NCI-H1092 treated with DMSO at 0.1 percent for 48 hours (cell line): ENCODE measurements around the gene HSD3B1.

Experiments
- DNase-seq: peaks from one replicate; lab custom pipeline; 2025; lab: John Stamatoyannopoulos, UW

The HSD3B1 gene

GRCh38 chr1:119506941-119507340 lies at the start of gene HSD3B1:
HSD3B1 (plus strand) TSS chr1:119507210; CDS start chr1:119507477, 267 bp downstream.
- no peak for DNase-seq

GRCh38 chr1:119462964-119463363 lies 44.0 kb upstream of the HSD3B1 start:
- DNase-seq, result no peak

- no peak for DNase-seq
Observed at GRCh38 chr1:119463569-119463968, 43.4 kb upstream of the HSD3B1 start.

DNA sequence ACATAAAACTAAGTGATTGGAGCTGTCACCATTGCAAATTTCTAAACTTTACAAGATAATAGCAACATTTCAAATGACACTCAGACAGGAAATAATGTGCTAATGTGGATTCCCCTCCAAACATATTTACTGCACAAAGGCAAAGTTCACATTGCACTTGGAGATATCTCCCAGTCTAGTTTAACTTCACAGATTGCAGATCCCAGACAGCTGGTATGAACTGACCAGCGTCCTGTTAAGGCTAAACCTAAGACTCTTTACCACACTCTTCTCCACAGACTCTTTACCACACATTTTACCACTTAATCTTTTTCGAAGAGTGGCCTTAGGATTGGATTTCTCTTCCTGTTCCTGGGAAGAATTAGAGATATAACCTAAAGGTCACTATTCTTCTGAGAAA lies 40.6 kb upstream of the HSD3B1 start:
- no peak for DNase-seq

GRCh38 chr1:119467219-119467618 lies 39.8 kb upstream of the HSD3B1 start:
- DNase-seq, result no peak

- DNase-seq, result peak; percentile 4
Observed at GRCh38 chr1:119467857-119468668, 38.9 kb upstream of the HSD3B1 start.

GRCh38 chr1:119469741-119470140 lies 37.3 kb upstream of the HSD3B1 start:
- DNase-seq, result no peak

- no peak for DNase-seq
Observed at GRCh38 chr1:119470377-119470776, 36.6 kb upstream of the HSD3B1 start.

- no peak for DNase-seq
Observed at GRCh38 chr1:119470958-119471357, 36.1 kb upstream of the HSD3B1 start.

DNA sequence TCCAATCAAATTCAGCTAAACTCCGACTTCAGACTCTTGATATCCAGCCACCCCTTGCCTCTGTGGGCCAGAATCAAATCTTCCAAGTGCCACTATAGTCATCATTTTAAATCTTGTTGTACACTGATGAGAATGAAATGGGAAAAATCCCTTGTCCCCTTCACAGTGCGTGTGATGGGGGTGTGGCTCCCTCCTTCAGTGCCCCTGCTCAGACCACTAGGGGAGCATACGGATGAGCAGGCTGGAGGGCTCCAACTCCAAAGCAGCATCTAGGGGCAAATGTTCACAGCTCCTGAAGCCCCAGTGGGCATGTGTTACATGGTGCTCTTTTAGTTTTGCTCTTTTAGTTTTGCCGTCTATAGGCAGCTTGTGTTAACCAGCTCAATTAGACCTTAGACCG lies 35.4 kb upstream of the HSD3B1 start:
- no peak for DNase-seq

DNA sequence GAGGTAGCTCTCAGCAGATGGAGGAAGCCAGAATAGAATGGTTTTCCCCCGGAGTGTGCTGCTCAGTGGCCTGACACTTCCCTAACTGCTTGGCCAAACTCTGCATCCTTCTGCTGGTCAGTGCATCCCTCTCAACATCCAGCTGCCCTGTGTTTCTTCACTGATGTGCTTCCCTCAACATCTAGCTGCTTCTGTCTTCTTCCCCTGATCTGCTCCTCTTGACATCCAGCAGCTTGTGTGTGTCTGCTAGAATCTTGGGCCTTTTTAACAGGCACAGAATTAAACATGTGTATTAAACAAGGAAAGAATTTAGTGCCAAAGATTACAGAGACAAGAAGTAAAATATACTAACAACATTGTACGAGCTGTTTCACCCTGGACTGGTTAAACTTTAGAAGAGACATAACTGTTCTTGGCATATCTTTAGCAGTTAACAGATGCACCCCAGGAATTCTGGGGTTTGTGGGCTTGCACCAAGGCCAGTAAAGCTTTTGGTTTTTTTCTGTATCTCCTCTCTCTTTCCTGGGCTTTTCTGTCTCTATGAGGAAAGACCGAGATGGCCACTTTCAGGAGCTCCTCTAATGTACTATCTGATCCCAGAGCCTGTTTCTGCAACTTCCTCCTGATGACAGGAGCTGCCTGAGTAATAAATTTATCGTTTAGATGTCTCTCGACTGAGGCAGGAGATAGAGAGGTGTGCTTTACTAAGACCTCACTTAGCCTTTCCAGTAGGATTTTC lies 34.8 kb upstream of the HSD3B1 start:
- DNase-seq, result no peak

GRCh38 chr1:119472819-119473175 lies 34.2 kb upstream of the HSD3B1 start:
- no peak for DNase-seq

GRCh38 chr1:119475866-119476439 lies 31.1 kb upstream of the HSD3B1 start:
- peak; percentile 62 for DNase-seq

- no peak for DNase-seq
Observed at GRCh38 chr1:119477710-119478109, 29.3 kb upstream of the HSD3B1 start.

- DNase-seq, result no peak
Observed at GRCh38 chr1:119480175-119480574, 26.8 kb upstream of the HSD3B1 start.

DNA sequence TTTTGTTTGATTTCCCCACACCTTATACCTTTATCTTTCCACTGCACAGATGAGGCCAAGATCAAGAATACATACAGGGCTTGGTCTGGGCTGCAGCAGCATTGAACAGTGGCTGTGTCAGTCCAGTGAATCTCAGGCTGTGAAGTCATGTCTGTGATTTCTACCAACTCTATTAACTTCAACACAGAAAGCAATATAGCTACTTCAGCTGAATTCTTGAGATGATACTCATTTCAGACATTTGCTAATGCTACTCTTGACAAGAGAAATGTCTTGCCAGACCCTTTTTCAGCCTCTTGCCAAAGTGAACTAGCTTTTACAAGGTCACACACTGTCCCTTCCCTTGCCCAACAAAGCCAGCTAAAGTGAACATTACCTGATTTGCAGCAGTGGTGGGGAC lies 25.1 kb upstream of the HSD3B1 start:
- no peak for DNase-seq

DNA sequence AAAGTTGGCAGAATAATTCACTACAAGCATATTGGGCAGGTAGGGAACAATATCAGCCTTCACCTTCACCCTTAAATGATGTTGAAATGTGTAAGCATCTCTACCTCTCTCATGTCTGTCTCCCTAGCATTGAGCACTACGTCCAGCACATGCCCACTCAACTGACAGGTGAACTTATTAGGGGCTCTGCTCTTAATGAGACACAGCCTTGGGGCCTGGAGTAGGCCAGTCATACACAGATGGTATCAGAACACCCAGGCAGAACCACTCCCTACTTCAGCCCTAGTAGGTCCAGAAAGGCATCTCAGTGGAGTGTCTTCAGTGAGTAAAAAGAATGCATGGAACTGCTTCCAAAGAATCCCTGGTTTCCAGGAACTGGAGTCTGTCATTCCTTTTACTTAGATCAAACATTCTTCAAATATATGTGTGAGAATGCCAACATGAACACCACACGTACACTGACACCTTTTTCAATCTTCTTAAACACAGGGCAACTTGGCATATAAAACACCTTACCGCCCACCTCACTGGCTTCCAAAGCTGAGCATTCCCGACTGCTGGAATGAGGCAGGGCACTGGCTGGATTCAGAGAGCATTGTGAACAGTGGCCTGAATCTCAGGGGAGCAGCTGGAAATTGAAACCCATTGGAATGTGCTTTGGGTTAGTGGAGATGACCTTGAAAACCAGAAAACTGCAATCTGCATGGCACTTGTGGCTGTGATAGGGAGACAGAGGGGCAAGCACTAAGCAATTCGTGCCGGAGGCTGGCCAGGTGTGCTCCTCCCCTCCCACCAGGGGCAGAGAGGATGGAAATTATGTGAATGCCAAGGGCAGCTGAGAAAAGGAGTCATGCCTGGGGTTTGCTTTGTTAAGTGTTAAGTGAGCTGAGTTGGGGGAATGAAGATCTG lies 24.2 kb upstream of the HSD3B1 start:
- no peak for DNase-seq

- DNase-seq, result no peak
Observed at GRCh38 chr1:119483441-119484200, 23.4 kb upstream of the HSD3B1 start.

GRCh38 chr1:119485201-119485600 lies 21.8 kb upstream of the HSD3B1 start:
- no peak for DNase-seq

DNA sequence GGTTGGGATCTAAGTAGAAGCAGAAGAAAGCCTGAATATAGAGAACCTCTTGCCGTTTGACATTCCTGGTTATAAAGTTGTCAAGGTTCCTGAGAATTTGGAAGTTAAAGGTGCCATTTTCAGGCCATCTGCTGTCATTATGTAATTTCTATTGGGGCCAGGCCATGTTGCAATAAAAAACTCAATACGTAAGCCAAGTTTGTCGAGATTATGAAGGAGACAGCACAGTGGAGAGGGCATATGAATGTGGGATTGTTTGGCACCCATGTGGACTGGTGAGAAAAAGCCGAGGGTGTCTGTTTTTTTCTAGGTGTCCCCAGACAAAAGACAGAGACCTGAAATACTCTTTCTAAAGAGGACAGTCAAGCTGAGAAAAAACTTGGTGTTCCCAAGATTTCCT lies 18.8 kb upstream of the HSD3B1 start:
- no peak for DNase-seq

GRCh38 chr1:119489201-119489600 lies 17.8 kb upstream of the HSD3B1 start:
- DNase-seq, result no peak
